ENCODE measurements around the gene CNTRL.

DNA sequence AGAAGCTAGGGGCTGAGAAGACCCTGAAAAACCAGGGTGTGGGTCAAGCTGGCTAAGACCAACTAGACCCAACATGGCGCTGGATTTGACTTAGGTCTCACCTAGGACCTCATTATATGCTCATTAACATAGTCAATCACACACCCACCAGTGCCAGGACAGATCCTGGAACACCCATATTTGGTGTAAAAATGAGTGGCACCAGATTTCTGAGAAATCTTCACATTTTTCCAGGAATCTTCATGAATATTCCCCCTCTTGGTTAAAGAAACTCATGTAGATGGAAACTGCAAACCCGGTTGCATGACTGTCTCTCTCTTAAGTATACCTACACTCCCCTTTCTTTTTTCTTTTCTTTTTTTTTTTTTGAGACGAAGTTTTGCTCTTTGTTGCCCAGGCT is 144.8 kb downstream of the CNTRL start:
- TF ChIP-seq CREB1 (IDR thresholded peaks at IDR 0.05; ENCODE audit: low read depth) (no peak), EP300 (IDR thresholded peaks at IDR 0.05; ENCODE audit: borderline replicate concordance) (no peak), CEBPB (IDR thresholded peaks at IDR 0.05) (no peak)
- TF ChIP-seq, protein P1, sequence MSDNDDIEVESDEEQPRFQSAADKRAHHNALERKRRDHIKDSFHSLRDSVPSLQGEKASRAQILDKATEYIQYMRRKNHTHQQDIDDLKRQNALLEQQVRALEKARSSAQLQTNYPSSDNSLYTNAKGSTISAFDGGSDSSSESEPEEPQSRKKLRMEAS (IDR thresholded peaks at IDR 0.05) = no peak
- TF ChIP-seq, protein P2, sequence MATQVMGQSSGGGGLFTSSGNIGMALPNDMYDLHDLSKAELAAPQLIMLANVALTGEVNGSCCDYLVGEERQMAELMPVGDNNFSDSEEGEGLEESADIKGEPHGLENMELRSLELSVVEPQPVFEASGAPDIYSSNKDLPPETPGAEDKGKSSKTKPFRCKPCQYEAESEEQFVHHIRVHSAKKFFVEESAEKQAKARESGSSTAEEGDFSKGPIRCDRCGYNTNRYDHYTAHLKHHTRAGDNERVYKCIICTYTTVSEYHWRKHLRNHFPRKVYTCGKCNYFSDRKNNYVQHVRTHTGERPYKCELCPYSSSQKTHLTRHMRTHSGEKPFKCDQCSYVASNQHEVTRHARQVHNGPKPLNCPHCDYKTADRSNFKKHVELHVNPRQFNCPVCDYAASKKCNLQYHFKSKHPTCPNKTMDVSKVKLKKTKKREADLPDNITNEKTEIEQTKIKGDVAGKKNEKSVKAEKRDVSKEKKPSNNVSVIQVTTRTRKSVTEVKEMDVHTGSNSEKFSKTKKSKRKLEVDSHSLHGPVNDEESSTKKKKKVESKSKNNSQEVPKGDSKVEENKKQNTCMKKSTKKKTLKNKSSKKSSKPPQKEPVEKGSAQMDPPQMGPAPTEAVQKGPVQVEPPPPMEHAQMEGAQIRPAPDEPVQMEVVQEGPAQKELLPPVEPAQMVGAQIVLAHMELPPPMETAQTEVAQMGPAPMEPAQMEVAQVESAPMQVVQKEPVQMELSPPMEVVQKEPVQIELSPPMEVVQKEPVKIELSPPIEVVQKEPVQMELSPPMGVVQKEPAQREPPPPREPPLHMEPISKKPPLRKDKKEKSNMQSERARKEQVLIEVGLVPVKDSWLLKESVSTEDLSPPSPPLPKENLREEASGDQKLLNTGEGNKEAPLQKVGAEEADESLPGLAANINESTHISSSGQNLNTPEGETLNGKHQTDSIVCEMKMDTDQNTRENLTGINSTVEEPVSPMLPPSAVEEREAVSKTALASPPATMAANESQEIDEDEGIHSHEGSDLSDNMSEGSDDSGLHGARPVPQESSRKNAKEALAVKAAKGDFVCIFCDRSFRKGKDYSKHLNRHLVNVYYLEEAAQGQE (IDR thresholded peaks at IDR 0.05; ENCODE audit: low read depth) = no peak
- TF ChIP-seq, protein P3, sequence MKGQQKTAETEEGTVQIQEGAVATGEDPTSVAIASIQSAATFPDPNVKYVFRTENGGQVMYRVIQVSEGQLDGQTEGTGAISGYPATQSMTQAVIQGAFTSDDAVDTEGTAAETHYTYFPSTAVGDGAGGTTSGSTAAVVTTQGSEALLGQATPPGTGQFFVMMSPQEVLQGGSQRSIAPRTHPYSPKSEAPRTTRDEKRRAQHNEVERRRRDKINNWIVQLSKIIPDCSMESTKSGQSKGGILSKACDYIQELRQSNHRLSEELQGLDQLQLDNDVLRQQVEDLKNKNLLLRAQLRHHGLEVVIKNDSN (IDR thresholded peaks at IDR 0.05) = no peak

Data from Ishikawa (cell line).